HepG2 (cell line): Measurements from ENCODE around the gene NDC1. TPM values are rescaled to one million over a fixed set of nuclear protein-coding genes. Genes with fewer than 3 reads are reported as not detected.
A peak's percentile ranks its signal among the peaks of the same experiment; 100 is the strongest.

Source experiments
- HMGXB4 ChIP-seq, 2 experiments: sonication (generic) in 1 of 2; formaldehyde crosslinking in 1 of 2; IDR thresholded peaks; 2 replicates each; pipeline versions ENCODE4 v1.4.0 to v1.6.1; 2018 to 2020; ENCODE audit warnings: missing genetic modification reagents in 2 of 2, borderline replicate concordance in 1 of 2, low read depth in 1 of 2, mild to moderate bottlenecking in 1 of 2, missing biosample characterization in 1 of 2
- KLF16 ChIP-seq, 2 experiments: sonication (generic) in 1 of 2; formaldehyde crosslinking in 1 of 2; IDR thresholded peaks; 2 replicates each; pipeline versions ENCODE4 v1.6.1 to v1.8.0; 2016 to 2023; ENCODE audit warnings: missing genetic modification reagents in 2 of 2, missing compliant biosample characterization in 1 of 2
- PRMT3 ChIP-seq: sonication (generic); formaldehyde crosslinking; IDR thresholded peaks from 2 replicates; pipeline ENCODE4 v1.8.1; 2022; ENCODE audit warnings: low read depth, mild to moderate bottlenecking, moderate library complexity, missing genetic modification reagents, borderline replicate concordance
- SIX4 ChIP-seq: sonication (generic); formaldehyde crosslinking; IDR thresholded peaks from 2 replicates; pipeline ENCODE4 v1.4.0; 2020; ENCODE audit warnings: missing genetic modification reagents
- THAP11 ChIP-seq: IDR thresholded peaks from 2 replicates; pipeline ENCODE4 v1.6.1; 2016; ENCODE audit warnings: missing biosample characterization, missing genetic modification reagents
- THRA ChIP-seq: sonication (generic); formaldehyde crosslinking; IDR thresholded peaks from 2 replicates; pipeline ENCODE4 v1.4.0; 2020; ENCODE audit warnings: missing genetic modification reagents, borderline replicate concordance
- TP53 ChIP-seq: sonication (generic); formaldehyde crosslinking; conservative IDR thresholded peaks from 2 replicates; pipeline ENCODE4 v1.4.0; 2020; ENCODE audit warnings: missing genetic modification reagents
- YY1 ChIP-seq: IDR thresholded peaks from 2 replicates; pipeline ENCODE4 v1.6.1; 2011; ENCODE audit warnings: low read length, low read depth, moderate library complexity, mild to moderate bottlenecking; ENCODE audit not compliant: insufficient read depth, insufficient replicate concordance
- ZBTB34 ChIP-seq: sonication (generic); formaldehyde crosslinking; IDR thresholded peaks from 2 replicates; pipeline ENCODE4 v1.8.0; 2022; ENCODE audit warnings: mild to moderate bottlenecking, missing genetic modification reagents
- ZNF138 ChIP-seq: sonication (generic); formaldehyde crosslinking; IDR thresholded peaks from 2 replicates; pipeline ENCODE4 v1.5.0; 2020; ENCODE audit warnings: mild to moderate bottlenecking, low read depth, missing genetic modification reagents
- ZNF143 ChIP-seq: sonication (generic); formaldehyde crosslinking; IDR thresholded peaks from 2 replicates; pipeline ENCODE4 v1.4.0; 2020; ENCODE audit warnings: missing genetic modification reagents
- ZNF33A ChIP-seq: sonication (generic); formaldehyde crosslinking; IDR thresholded peaks from 2 replicates; pipeline ENCODE4 v1.5.1; 2020; ENCODE audit warnings: missing genetic modification reagents, mild to moderate bottlenecking, moderate library complexity, borderline replicate concordance
- ZNF383 ChIP-seq: sonication (generic); formaldehyde crosslinking; IDR thresholded peaks from 2 replicates; pipeline ENCODE4 v1.4.0; 2020; ENCODE audit warnings: missing genetic modification reagents, mild to moderate bottlenecking, borderline replicate concordance
- ZNF510 ChIP-seq: sonication (generic); formaldehyde crosslinking; IDR thresholded peaks from 2 replicates; pipeline ENCODE4 v1.4.0; 2020; ENCODE audit warnings: low read depth, mild to moderate bottlenecking, missing genetic modification reagents
- polyA plus RNA-seq, 8 experiments: library from polyadenylated mRNA; depleted of rRNA in 3 of 8; stranded (reverse) in 7 of 8; unstranded in 1 of 8; fragments of >200 nt; fragmentation: Illumina TruSeq in 4 of 8; extraction: Trizol in 4 of 8; gene quantifications; 2 replicates each; pipeline versions ENCODE4 v1.2.1 to v1.2.3, GENCODE V29; 2011 to 2016; ENCODE audit warnings: low read depth in 4 of 8, missing spikeins in 1 of 8, mixed read lengths in 1 of 8; ENCODE audit not compliant: insufficient read depth in 1 of 8
- total RNA-seq, 5 experiments: library from RNA; depleted of rRNA; stranded (reverse); fragments of >200 nt; fragmentation: Illumina TruSeq; extraction: Trizol; gene quantifications; 2 replicates each; pipeline ENCODE4 v1.2.3, GENCODE V29; 2016; ENCODE audit warnings: low read depth in 1 of 5
- TF ChIP-seq, protein P1 (sequence below): sonication (generic); formaldehyde crosslinking; IDR thresholded peaks from 2 replicates; pipeline ENCODE4 v1.5.1; 2020; ENCODE audit warnings: mild to moderate bottlenecking, missing genetic modification reagents, moderate library complexity
- TF ChIP-seq, protein P2 (sequence below): sonication (generic); formaldehyde crosslinking; IDR thresholded peaks from 2 replicates; pipeline ENCODE4 v1.4.0; 2020; ENCODE audit warnings: missing genetic modification reagents, low read depth, mild to moderate bottlenecking, borderline replicate concordance
- TF ChIP-seq, protein P3 (sequence below): IDR thresholded peaks from 2 replicates; pipeline ENCODE4 v1.6.1; 2016

Gene NDC1
- total and polyA plus RNA-seq, 2 of the 13 experiments (the other 11 are each of a cell fraction or from before 2014, with no cell fraction given) = 38.1 to 50.9 TPM

DNA sequence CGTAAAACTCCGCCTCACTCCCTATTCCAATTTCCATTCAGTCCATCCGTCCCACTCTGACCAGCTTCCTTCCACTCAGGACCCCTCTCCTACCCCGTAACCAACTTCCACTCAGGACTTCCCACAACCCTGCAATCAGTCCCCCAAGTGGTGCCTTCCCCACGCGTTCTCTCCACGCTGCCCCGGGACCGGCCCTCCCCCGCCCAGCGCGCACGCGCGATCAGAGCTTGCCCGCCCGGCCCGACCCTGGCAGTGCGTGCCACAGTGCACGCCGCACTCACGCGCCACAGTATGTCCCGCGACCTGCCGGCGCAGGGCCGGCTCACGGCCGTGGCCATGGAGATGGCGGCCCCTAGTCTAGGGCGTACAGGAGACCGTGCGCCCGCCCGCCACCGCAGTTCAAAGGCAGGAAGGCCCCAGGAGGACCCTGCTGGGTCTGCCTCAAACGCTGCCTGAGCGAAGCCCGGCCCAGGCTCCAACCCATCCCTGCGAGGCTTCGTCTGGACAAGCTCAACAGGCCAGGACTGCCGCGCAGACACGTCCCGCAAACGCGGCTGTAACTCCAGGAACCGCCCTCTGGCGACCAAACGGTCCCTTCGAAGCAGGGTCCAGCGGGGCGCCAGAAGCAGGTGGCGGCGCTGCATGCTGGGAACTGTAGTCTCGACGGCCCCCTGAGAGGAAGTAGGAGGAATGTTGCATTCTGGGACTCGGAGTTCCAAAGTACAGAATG lies at the start of gene NDC1 (continued):
- TF ChIP-seq HMGXB4 (CRISPR knock-in tag; IDR thresholded peaks at IDR 0.05; ENCODE audit: borderline replicate concordance in 1 of 2, low read depth in 1 of 2) = peak; percentile 63 to 91
- TF ChIP-seq, protein P1, sequence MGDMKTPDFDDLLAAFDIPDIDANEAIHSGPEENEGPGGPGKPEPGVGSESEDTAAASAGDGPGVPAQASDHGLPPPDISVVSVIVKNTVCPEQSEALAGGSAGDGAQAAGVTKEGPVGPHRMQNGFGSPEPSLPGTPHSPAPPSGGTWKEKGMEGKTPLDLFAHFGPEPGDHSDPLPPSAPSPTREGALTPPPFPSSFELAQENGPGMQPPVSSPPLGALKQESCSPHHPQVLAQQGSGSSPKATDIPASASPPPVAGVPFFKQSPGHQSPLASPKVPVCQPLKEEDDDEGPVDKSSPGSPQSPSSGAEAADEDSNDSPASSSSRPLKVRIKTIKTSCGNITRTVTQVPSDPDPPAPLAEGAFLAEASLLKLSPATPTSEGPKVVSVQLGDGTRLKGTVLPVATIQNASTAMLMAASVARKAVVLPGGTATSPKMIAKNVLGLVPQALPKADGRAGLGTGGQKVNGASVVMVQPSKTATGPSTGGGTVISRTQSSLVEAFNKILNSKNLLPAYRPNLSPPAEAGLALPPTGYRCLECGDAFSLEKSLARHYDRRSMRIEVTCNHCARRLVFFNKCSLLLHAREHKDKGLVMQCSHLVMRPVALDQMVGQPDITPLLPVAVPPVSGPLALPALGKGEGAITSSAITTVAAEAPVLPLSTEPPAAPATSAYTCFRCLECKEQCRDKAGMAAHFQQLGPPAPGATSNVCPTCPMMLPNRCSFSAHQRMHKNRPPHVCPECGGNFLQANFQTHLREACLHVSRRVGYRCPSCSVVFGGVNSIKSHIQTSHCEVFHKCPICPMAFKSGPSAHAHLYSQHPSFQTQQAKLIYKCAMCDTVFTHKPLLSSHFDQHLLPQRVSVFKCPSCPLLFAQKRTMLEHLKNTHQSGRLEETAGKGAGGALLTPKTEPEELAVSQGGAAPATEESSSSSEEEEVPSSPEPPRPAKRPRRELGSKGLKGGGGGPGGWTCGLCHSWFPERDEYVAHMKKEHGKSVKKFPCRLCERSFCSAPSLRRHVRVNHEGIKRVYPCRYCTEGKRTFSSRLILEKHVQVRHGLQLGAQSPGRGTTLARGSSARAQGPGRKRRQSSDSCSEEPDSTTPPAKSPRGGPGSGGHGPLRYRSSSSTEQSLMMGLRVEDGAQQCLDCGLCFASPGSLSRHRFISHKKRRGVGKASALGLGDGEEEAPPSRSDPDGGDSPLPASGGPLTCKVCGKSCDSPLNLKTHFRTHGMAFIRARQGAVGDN (CRISPR knock-in tag) = peak; percentile 99
- TF ChIP-seq SIX4 (CRISPR knock-in tag) = no peak
- peak; percentile 100 for TF ChIP-seq ZNF143
- peak; percentile 61; the same call in 1 of the 2 replicates for TF ChIP-seq THRA (CRISPR knock-in tag)
- peak; percentile 99 for TF ChIP-seq THAP11 (CRISPR knock-in tag)
- TF ChIP-seq YY1 = peak; percentile 85
- 0 out of 2 replicates have a peak, but pooled peaks have one; percentile 53 for TF ChIP-seq ZNF383 (CRISPR knock-in tag)
- TF ChIP-seq TP53 (CRISPR knock-in tag) = no peak; the same call in 1 of the 2 replicates
- TF ChIP-seq PRMT3 = no peak
- TF ChIP-seq, protein P2, sequence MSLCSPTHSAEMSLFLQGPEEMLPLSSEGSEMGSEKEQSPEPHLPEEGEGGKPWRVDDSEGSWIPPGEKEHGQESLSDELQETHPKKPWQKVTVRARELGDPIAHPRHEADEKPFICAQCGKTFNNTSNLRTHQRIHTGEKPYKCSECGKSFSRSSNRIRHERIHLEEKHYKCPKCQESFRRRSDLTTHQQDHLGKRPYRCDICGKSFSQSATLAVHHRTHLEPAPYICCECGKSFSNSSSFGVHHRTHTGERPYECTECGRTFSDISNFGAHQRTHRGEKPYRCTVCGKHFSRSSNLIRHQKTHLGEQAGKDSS (CRISPR knock-in tag) = peak; percentile 91; the same call in 1 of the 2 replicates
- peak; percentile 87 for TF ChIP-seq ZBTB34 (CRISPR knock-in tag)
- TF ChIP-seq ZNF138 (CRISPR knock-in tag) = no peak
- TF ChIP-seq, protein P3, sequence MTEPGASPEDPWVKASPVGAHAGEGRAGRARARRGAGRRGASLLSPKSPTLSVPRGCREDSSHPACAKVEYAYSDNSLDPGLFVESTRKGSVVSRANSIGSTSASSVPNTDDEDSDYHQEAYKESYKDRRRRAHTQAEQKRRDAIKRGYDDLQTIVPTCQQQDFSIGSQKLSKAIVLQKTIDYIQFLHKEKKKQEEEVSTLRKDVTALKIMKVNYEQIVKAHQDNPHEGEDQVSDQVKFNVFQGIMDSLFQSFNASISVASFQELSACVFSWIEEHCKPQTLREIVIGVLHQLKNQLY (CRISPR knock-in tag) = peak; percentile 72
- peak; percentile 91; the same call in 1 of the 2 replicates for TF ChIP-seq ZNF33A (CRISPR knock-in tag)
- peak in 1 of 2 experiments; percentile 88; a peak in 2 of 4 replicates for TF ChIP-seq KLF16 (CRISPR knock-in tag; IDR thresholded peaks at IDR 0.05)
- peak; percentile 99; the same call in 1 of the 2 replicates for TF ChIP-seq ZNF510 (CRISPR knock-in tag)
